DND-41 (cell line): Measurements from ENCODE around the gene KLRK1.
"Not testable (repeated sequence)": the region's sequence is repeated elsewhere in the genome, so short reads cannot be mapped to it uniquely, and the experiment has no call there.

Source experiments
- ATAC-seq: fragments of 200-7000 bp; cut with Tn5 transposase; 3 replicates; pipeline ENCODE4 v1.9.1; 2021; ENCODE audit warnings: low read depth; ENCODE audit not compliant: insufficient read depth
- DNase-seq: peaks from one replicate; pipeline ENCODE4 v3.0.0-alpha.2; 2020
- H2AFZ ChIP-seq: 2 replicates; pipeline ENCODE4 v1.6.0; 2012; ENCODE audit warnings: low read depth, low read length
- H3K27ac ChIP-seq: 2 replicates; pipeline ENCODE4 v1.5.1; 2012; ENCODE audit warnings: low read length, inconsistent platforms
- H3K27me3 ChIP-seq: fragments of 200-600 bp; sonication (generic); 2 replicates; pipeline ENCODE4 v1.6.0; 2012; ENCODE audit warnings: low read length, mild to moderate bottlenecking, inconsistent platforms; ENCODE audit not compliant: insufficient read depth, poor library complexity
- H3K36me3 ChIP-seq: 2 replicates; pipeline ENCODE4 v1.5.1; 2012; ENCODE audit warnings: low read length, inconsistent platforms; ENCODE audit not compliant: insufficient read depth
- H3K4me1 ChIP-seq: 2 replicates; pipeline ENCODE4 v1.5.1; 2012; ENCODE audit warnings: mild to moderate bottlenecking, low read length; ENCODE audit not compliant: insufficient read depth
- H3K4me2 ChIP-seq: 2 replicates; pipeline ENCODE4 v1.6.0; 2012; ENCODE audit warnings: mild to moderate bottlenecking, moderate library complexity, low read length, inconsistent platforms; ENCODE audit not compliant: insufficient read depth
- H3K4me3 ChIP-seq, 2 experiments: fragments of 200-600 bp in 1 of 2; shearing (Covaris generic) in 1 of 2; 2 replicates each; pipeline ENCODE4 v1.5.1; 2012 to 2016; ENCODE audit warnings: inconsistent platforms in 2 of 2, low read length in 2 of 2, mild to moderate bottlenecking in 2 of 2, low read depth in 1 of 2, moderate library complexity in 1 of 2
- H3K79me2 ChIP-seq: 2 replicates; pipeline ENCODE4 v1.6.0; 2012; ENCODE audit warnings: low read length, inconsistent platforms; ENCODE audit not compliant: insufficient read depth
- H3K9ac ChIP-seq: 2 replicates; pipeline ENCODE4 v1.6.0; 2012; ENCODE audit warnings: low read depth, mild to moderate bottlenecking, inconsistent platforms, low read length, moderate library complexity
- H3K9me3 ChIP-seq: 2 replicates; pipeline ENCODE4 v1.5.1; 2012; ENCODE audit warnings: low read length, moderate library complexity, mild to moderate bottlenecking, inconsistent platforms; ENCODE audit not compliant: insufficient read depth, severe bottlenecking
- H4K20me1 ChIP-seq: 2 replicates; pipeline ENCODE4 v1.6.0; 2012; ENCODE audit warnings: low read length; ENCODE audit not compliant: insufficient read depth
- EZH2 ChIP-seq: IDR thresholded peaks from 3 replicates; pipeline ENCODE4 v1.6.1; 2012; ENCODE audit warnings: borderline replicate concordance, low read depth, mild to moderate bottlenecking, moderate library complexity, low read length, inconsistent platforms; ENCODE audit not compliant: severe bottlenecking
- TF ChIP-seq, protein P1 (sequence below): IDR thresholded peaks from 2 replicates; pipeline ENCODE4 v1.5.1; 2012; ENCODE audit warnings: borderline replicate concordance, low read length, moderate library complexity, mild to moderate bottlenecking; ENCODE audit not compliant: poor library complexity, severe bottlenecking; ENCODE audit errors: extremely low read depth

The KLRK1 gene

DNA sequence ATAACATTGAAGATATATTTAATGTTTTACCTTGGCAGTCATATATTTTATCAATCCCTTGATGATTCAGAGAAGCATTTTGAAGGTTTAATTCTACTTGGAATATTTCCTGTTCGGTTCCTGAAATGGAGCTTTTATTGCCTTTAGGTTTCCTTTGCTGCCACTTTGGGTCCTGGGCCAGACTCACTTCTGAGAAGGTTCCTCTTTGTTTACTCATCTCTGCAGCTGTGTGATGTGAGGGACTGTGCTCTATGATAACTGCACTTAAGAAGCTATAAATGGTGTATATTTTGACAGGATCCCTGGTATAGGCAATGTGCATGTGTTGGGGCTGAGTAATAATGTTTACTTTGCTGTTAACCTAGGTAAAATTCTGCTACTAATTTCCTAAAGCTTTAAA, 30.5 kb upstream of the KLRK1 start, which contains the start of gene KLRC3:
TSS of gene KLRC3 (minus strand) at position 262 of the 400 bp plus-strand sequence. CDS start at position 217, 45 bp downstream.
- H3K4me3 ChIP-seq, DNase-seq, H3K9ac ChIP-seq, H3K4me1 ChIP-seq, ATAC-seq, H3K79me2 ChIP-seq, H3K27me3 ChIP-seq, H4K20me1 ChIP-seq, H2AFZ ChIP-seq, H3K36me3 ChIP-seq, H3K27ac ChIP-seq, H3K4me2 ChIP-seq, H3K9me3 ChIP-seq: not testable (repeated sequence)

DNA sequence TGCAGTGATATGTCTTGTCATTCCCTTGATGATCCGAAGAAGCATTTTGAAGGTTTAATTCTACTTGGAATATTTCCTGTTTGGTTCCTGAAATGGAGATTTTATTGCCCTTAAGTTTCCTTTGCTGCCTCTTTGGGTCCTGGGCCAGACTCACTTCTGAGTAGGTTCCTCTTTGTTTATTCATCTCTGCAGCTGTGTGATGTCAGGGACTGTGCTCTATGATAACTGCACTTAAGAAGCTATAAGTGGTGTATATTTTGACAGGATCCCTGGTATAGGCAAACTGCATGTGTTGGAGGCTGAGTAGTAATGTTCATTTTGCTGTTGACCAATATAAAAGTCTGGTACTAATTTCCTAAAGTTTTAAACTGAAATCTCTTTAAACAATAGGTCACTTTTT, 19.6 kb upstream of the KLRK1 start, which contains the start of gene KLRC4:
TSS of gene KLRC4 (minus strand) at position 366 of the 400 bp plus-strand sequence. CDS start at position 184, 182 bp downstream.
- H3K4me2 ChIP-seq = no peak within 1 kb of the TSS
- H2AFZ ChIP-seq = no peak within 1 kb of the TSS
- no peaks in the 10 kb centered on the region for H3K36me3 ChIP-seq
- ATAC-seq (no peak), DNase-seq (no peak)
- H3K4me3 ChIP-seq = no peak within 1 kb of the TSS
- no peak within 1 kb of the TSS for H3K9ac ChIP-seq
- H3K27ac ChIP-seq = no peak within 1 kb of the TSS
- H3K4me1 ChIP-seq = no peaks in the 10 kb centered on the region
- H4K20me1 ChIP-seq = no peaks in the 10 kb centered on the region
- H3K9me3 ChIP-seq = no peaks in the 10 kb centered on the region
- no peaks in the 10 kb centered on the region for H3K27me3 ChIP-seq
- no peaks in the 10 kb centered on the region for H3K79me2 ChIP-seq
- TF ChIP-seq, protein P1, sequence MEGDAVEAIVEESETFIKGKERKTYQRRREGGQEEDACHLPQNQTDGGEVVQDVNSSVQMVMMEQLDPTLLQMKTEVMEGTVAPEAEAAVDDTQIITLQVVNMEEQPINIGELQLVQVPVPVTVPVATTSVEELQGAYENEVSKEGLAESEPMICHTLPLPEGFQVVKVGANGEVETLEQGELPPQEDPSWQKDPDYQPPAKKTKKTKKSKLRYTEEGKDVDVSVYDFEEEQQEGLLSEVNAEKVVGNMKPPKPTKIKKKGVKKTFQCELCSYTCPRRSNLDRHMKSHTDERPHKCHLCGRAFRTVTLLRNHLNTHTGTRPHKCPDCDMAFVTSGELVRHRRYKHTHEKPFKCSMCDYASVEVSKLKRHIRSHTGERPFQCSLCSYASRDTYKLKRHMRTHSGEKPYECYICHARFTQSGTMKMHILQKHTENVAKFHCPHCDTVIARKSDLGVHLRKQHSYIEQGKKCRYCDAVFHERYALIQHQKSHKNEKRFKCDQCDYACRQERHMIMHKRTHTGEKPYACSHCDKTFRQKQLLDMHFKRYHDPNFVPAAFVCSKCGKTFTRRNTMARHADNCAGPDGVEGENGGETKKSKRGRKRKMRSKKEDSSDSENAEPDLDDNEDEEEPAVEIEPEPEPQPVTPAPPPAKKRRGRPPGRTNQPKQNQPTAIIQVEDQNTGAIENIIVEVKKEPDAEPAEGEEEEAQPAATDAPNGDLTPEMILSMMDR = no peak
- no peak for TF ChIP-seq EZH2

- Histone ChIP-seq H3K79me2 (no peaks in the 10 kb centered on the region), H3K4me3 (no peak overlapping the region), H3K9ac (no peak overlapping the region), H3K27ac (no peak overlapping the region), H4K20me1 (no peaks in the 10 kb centered on the region), H3K9me3 (no peaks in the 10 kb centered on the region), H3K4me2 (no peak overlapping the region), H3K27me3 (no peaks in the 10 kb centered on the region), H3K4me1 (no peaks in the 10 kb centered on the region), H3K36me3 (no peaks in the 10 kb centered on the region), H2AFZ (no peak overlapping the region)
- no peak for DNase-seq
- ATAC-seq = no peak
- TF ChIP-seq, protein P1 = no peak
- no peak for TF ChIP-seq EZH2
These were observed 19.0 kb upstream of the KLRK1 start for GRCh38 chr12:10408842-10409241.

GRCh38 chr12:10406725-10407124, 16.9 kb upstream of the KLRK1 start:
- H3K79me2 ChIP-seq = no peaks in the 10 kb centered on the region
- H3K36me3 ChIP-seq = no peaks in the 10 kb centered on the region
- H2AFZ ChIP-seq = no peak overlapping the region
- H3K9ac ChIP-seq = no peak overlapping the region
- TF ChIP-seq, protein P1 = no peak
- TF ChIP-seq EZH2 = no peak
- no peak overlapping the region for H3K27ac ChIP-seq
- no peak overlapping the region for H3K4me2 ChIP-seq
- ATAC-seq = no peak
- no peak overlapping the region for H3K4me3 ChIP-seq
- no peaks in the 10 kb centered on the region for H3K27me3 ChIP-seq
- no peaks in the 10 kb centered on the region for H3K9me3 ChIP-seq
- no peak for DNase-seq
- H3K4me1 ChIP-seq = no peaks in the 10 kb centered on the region
- no peaks in the 10 kb centered on the region for H4K20me1 ChIP-seq
